Vagina (tissue), 2 donors: ENCODE results near the gene TIPARP. TPM values are rescaled to one million over a fixed set of nuclear protein-coding genes. Genes with fewer than 3 reads are reported as not detected.

ENCODE experiments used
- DNase-seq, 2 donors: peaks; one replicate each; pipeline ENCODE4 v3.0.0-alpha.2; 2017; ENCODE audit errors: extremely low spot score in 2 of 2
- H3K27ac ChIP-seq: fragments of 200-600 bp; sonication (generic); one replicate; pipeline ENCODE4 v1.5.1; 2019
- H3K27me3 ChIP-seq: fragments of 200-600 bp; sonication (generic); one replicate; pipeline ENCODE4 v1.5.1; 2019
- H3K36me3 ChIP-seq, 2 donors: fragments of 200-600 bp; sonication (generic); one replicate each; pipeline ENCODE4 v1.5.1; 2017 to 2019
- H3K4me1 ChIP-seq: fragments of 200-600 bp; sonication (generic); one replicate; pipeline ENCODE4 v1.5.1; 2019
- H3K4me3 ChIP-seq, 2 donors: fragments of 200-600 bp; sonication (generic); 1 replicate in 1 of 2; 2 replicates in 1 of 2; pipeline ENCODE4 v1.5.1; 2016 to 2019
- H3K9me3 ChIP-seq: fragments of 200-600 bp; sonication (generic); one replicate; pipeline ENCODE4 v1.5.1; 2019
- CTCF ChIP-seq, 3 experiments: fragments of 450-650 bp in 2 of 3; fragments of 200-600 bp in 1 of 3; sonication (generic) in 1 of 3; IDR thresholded peaks; one replicate each; pipeline ENCODE4 v1.5.1; 2017 to 2019; ENCODE audit warnings: antibody characterized with exemption in 3 of 3, mild to moderate bottlenecking in 2 of 3, moderate library complexity in 2 of 3
- POLR2A ChIP-seq, 2 donors: fragments of 450-650 bp; IDR thresholded peaks; one replicate each; pipeline ENCODE4 v1.6.1; 2017; ENCODE audit warnings: antibody characterized with exemption in 2 of 2, mild to moderate bottlenecking in 2 of 2, moderate library complexity in 2 of 2
- POLR2AphosphoS5 ChIP-seq, 2 donors: sonication (generic); formaldehyde crosslinking; IDR thresholded peaks; one replicate each; pipeline ENCODE4 v1.9.0; 2017; ENCODE audit warnings: antibody characterized with exemption in 2 of 2, mild to moderate bottlenecking in 2 of 2, low read depth in 1 of 2; ENCODE audit not compliant: insufficient read depth in 1 of 2
- intact Hi-C: fragments of 100-400 bp; cut with DNase I; formaldehyde crosslinking; loops from one replicate; pipeline ENCODE4 v1.15.1; 2023
- total RNA-seq: library from RNA; depleted of rRNA; stranded (reverse); fragments of >200 nt; gene quantifications from one replicate; pipeline ENCODE4 v1.2.3, GENCODE V29; 2016

Gene TIPARP
- total RNA-seq, 1 donor from 2014 or later = 44.0 TPM

- intact Hi-C loops = no loop called here
- no peaks in the 10 kb centered on the region for H3K36me3 ChIP-seq
- H3K4me3 ChIP-seq = no peak overlapping the region
- H3K27ac ChIP-seq = no peak overlapping the region
- H3K27me3 ChIP-seq = no peaks in the 10 kb centered on the region
- TF ChIP-seq CTCF (IDR thresholded peaks at IDR 0.05) = no peak
- no peak for TF ChIP-seq POLR2AphosphoS5 (IDR thresholded peaks at IDR 0.05; ENCODE audit: insufficient read depth in 1 of 2, low read depth in 1 of 2)
- no peak for DNase-seq
- H3K9me3 ChIP-seq = no peaks in the 10 kb centered on the region
- peaks cover 6% of the 10 kb centered on the region for H3K4me1 ChIP-seq
Observed at GRCh38 chr3:156723182-156723619, 48.8 kb downstream of the TIPARP start.

- Histone ChIP-seq H3K4me1 (peaks cover 6% of the 10 kb centered on the region), H3K36me3 (no peaks in the 10 kb centered on the region), H3K27me3 (no peaks in the 10 kb centered on the region), H3K27ac (no peak overlapping the region), H3K9me3 (no peaks in the 10 kb centered on the region), H3K4me3 (no peak overlapping the region)
- intact Hi-C loops = no loop called here
- TF ChIP-seq POLR2AphosphoS5 (IDR thresholded peaks at IDR 0.05; ENCODE audit: insufficient read depth in 1 of 2, low read depth in 1 of 2) (peak in 1 of 2 donors; percentile 48), CTCF (IDR thresholded peaks at IDR 0.05) (no peak)
- no peak for DNase-seq
Observed at GRCh38 chr3:156725682-156726081, 51.3 kb downstream of the TIPARP start.

- no peak for DNase-seq
- Histone ChIP-seq H3K27me3 (no peaks in the 10 kb centered on the region), H3K9me3 (no peaks in the 10 kb centered on the region), H3K27ac (no peak overlapping the region), H3K36me3 (no peaks in the 10 kb centered on the region), H3K4me1 (peaks cover 6% of the 10 kb centered on the region), H3K4me3 (no peak overlapping the region)
- no peak for TF ChIP-seq POLR2AphosphoS5 (IDR thresholded peaks at IDR 0.05; ENCODE audit: insufficient read depth in 1 of 2, low read depth in 1 of 2)
- intact Hi-C loops = no loop called here
Observed at GRCh38 chr3:156726456-156726855, 52.1 kb downstream of the TIPARP start.

- DNase-seq = no peak
- Histone ChIP-seq H3K4me1 (peaks cover 6% of the 10 kb centered on the region), H3K36me3 (no peaks in the 10 kb centered on the region), H3K4me3 (no peak overlapping the region), H3K27ac (no peak overlapping the region), H3K9me3 (no peaks in the 10 kb centered on the region), H3K27me3 (no peaks in the 10 kb centered on the region)
- TF ChIP-seq POLR2AphosphoS5 (IDR thresholded peaks at IDR 0.05; ENCODE audit: insufficient read depth in 1 of 2, low read depth in 1 of 2) (no peak), POLR2A (IDR thresholded peaks at IDR 0.05) (no peak), CTCF (IDR thresholded peaks at IDR 0.05) (no peak)
- intact Hi-C loops = no loop called here
Observed at GRCh38 chr3:156727519-156728205, 53.3 kb downstream of the TIPARP start.

GRCh38 chr3:156728267-156728985 lies 54.0 kb downstream of the TIPARP start:
- Histone ChIP-seq H3K4me3 (no peak overlapping the region), H3K9me3 (no peaks in the 10 kb centered on the region), H3K27me3 (no peaks in the 10 kb centered on the region), H3K4me1 (peaks cover 6% of the 10 kb centered on the region), H3K27ac (no peak overlapping the region), H3K36me3 (no peaks in the 10 kb centered on the region)
- intact Hi-C loops = no loop called here
- TF ChIP-seq POLR2AphosphoS5 (IDR thresholded peaks at IDR 0.05; ENCODE audit: insufficient read depth in 1 of 2, low read depth in 1 of 2) = no peak
- DNase-seq = no peak
